Upper lobe of left lung (tissue), 4 donors: ENCODE measurements around the gene XXYLT1.

Source experiments
- CTCF ChIP-seq, 6 experiments: fragments of 450-650 bp in 4 of 6; fragments of 200-600 bp in 2 of 6; sonication (generic) in 2 of 6; IDR thresholded peaks; one replicate each; pipeline ENCODE4 v1.5.1; 2016 to 2019; ENCODE audit warnings: antibody characterized with exemption in 6 of 6
- POLR2A ChIP-seq, 4 donors: fragments of 450-650 bp; IDR thresholded peaks; one replicate each; pipeline ENCODE4 v1.5.1; 2016 to 2017; ENCODE audit warnings: antibody characterized with exemption in 4 of 4, mild to moderate bottlenecking in 2 of 4
- POLR2AphosphoS5 ChIP-seq, 2 donors: sonication (generic); formaldehyde crosslinking; IDR thresholded peaks; one replicate each; pipeline ENCODE4 v1.5.1; 2017; ENCODE audit warnings: antibody characterized with exemption in 2 of 2

- TF ChIP-seq CTCF (IDR thresholded peaks at IDR 0.05) (no peak), POLR2A (IDR thresholded peaks at IDR 0.05) (no peak), POLR2AphosphoS5 (IDR thresholded peaks at IDR 0.05) (no peak)
Observed at GRCh38 chr3:195255571-195256501, 15.1 kb downstream of the XXYLT1 start.
